GM12801 (cell line): ENCODE results near the gene RASA2.

Experiments used
- TF ChIP-seq, protein P1 (sequence below): IDR thresholded peaks from one replicate; pipeline ENCODE4 v1.5.1; 2011; ENCODE audit warnings: control low read depth; ENCODE audit not compliant: insufficient read length; ENCODE audit errors: extremely low read depth

RASA2 gene

DNA sequence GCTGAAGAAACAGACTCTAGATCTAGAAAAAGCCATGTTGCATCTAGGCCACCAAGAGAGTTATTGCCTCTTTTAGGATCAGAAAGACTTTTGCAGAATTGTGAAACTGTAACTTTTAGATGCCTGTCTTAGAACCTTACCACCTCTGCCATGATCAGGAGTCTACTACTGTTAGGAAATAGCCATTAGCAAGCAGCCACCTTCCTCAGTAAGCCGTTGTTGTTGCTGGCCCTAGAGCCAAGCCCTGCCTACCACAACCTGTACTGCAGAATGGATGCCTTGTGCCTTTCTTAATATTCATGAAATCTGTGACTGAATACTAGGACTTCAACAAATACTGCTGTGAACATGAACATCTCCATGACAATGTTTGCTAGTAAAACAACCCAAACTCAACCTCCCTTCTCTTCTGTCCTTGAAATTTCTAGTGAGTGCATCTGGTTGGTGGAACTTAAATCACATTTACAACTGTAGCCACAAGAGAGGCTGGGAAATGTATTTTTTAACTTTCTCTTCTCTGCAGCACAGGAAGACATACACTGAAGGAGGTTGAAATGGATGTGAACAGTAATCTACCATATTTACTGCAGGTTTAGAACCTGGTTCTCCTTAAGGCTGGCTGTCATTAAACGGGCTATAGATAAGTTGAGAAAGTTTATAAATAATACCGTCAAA lies 20.7 kb downstream of the RASA2 start:
- TF ChIP-seq, protein P1, sequence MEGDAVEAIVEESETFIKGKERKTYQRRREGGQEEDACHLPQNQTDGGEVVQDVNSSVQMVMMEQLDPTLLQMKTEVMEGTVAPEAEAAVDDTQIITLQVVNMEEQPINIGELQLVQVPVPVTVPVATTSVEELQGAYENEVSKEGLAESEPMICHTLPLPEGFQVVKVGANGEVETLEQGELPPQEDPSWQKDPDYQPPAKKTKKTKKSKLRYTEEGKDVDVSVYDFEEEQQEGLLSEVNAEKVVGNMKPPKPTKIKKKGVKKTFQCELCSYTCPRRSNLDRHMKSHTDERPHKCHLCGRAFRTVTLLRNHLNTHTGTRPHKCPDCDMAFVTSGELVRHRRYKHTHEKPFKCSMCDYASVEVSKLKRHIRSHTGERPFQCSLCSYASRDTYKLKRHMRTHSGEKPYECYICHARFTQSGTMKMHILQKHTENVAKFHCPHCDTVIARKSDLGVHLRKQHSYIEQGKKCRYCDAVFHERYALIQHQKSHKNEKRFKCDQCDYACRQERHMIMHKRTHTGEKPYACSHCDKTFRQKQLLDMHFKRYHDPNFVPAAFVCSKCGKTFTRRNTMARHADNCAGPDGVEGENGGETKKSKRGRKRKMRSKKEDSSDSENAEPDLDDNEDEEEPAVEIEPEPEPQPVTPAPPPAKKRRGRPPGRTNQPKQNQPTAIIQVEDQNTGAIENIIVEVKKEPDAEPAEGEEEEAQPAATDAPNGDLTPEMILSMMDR, result no peak

DNA sequence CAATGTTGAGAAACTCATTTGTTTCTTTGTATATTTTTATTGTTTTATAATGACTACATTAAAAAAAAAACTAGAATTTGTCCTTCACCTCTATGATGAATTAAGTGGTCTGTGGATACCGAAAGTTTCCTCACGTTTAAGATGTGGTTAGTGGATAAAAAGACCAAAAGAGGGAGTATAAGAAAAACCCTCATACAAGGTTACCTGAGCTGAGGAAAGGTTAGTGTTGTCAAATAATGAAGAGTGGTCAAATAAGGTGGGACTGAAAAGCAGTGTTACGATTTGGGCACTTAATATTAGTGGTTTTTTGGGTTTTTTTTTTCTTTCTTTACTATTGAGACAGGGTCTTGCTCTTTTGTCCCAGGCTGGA lies 21.2 kb downstream of the RASA2 start:
- TF ChIP-seq, protein P1, result no peak

DNA sequence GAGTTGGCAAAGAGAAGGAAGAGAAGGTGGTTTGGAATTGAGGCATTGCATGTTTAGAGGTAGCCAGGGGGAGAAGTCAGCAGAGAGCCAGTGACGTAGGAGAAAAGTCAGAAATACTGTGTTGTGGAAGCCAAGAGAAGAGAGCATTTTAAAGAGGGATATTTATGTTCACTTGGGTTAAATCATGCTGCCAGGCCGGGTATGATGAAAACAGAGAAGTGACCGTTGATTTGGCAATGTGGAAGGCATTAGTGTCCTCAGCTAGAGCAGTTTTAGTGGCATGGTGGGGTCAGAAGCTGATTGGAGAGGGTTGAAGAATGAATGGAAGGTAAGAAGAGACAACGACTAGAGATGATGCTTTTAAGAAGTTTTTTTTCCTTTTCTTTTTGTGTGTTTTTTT lies 24.5 kb downstream of the RASA2 start:
- TF ChIP-seq, protein P1, result no peak

DNA sequence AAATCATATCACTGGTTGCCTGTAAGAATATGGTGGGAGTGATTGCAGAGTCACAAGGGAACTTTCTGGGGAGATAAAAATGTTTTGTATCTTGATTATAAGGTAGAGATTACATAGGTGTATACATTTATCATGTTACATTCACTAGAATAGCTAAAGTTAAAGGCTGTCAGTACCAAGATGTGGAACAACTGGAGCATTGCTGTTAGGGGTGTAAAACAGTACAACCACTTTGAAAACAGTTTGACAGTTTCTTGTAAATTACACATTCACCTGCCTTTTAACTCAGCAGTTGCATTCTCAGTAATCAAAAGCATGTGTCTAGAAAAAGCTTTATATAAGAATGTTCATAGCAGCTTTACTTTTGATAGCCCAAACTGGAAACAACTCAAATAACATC lies 27.6 kb downstream of the RASA2 start:
- TF ChIP-seq, protein P1, result no peak

DNA sequence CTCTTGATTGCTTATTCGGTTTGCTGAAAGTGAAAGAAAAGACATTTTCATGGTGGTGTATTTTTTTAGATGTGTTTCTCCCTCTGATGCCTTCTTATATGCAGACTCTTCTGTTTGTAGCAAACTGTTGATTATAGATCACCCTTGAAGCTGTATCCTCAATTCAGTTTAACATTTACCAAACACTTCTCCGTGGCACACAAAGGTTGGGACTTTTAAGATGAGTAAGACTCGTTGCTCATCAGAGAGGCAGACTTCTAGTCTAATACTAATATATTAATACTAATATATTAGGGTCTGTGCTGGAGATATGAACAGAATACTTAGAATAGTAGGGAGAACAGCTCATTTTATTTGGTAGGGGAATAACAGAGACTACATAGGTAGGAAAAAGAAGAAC lies 32.8 kb downstream of the RASA2 start:
- TF ChIP-seq, protein P1, result no peak

DNA sequence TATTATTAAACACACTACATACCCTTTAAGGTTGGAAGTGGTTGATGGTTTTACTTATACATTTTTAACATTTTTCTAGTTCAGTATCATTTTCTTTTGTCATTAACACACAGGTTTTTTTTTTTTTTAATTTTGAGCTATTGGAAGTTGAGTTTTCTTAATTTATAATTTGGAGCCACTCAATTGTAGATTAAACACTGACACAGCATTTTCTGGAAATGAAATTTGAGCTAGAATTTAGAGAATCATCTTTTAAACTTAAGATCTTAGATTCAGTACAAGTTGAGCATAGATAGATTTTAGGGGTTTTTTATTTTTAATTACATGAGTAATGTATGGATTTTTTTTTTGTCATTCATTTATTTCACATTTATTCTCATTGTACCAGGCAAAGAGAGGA lies 35.0 kb downstream of the RASA2 start:
- TF ChIP-seq, protein P1, result no peak

DNA sequence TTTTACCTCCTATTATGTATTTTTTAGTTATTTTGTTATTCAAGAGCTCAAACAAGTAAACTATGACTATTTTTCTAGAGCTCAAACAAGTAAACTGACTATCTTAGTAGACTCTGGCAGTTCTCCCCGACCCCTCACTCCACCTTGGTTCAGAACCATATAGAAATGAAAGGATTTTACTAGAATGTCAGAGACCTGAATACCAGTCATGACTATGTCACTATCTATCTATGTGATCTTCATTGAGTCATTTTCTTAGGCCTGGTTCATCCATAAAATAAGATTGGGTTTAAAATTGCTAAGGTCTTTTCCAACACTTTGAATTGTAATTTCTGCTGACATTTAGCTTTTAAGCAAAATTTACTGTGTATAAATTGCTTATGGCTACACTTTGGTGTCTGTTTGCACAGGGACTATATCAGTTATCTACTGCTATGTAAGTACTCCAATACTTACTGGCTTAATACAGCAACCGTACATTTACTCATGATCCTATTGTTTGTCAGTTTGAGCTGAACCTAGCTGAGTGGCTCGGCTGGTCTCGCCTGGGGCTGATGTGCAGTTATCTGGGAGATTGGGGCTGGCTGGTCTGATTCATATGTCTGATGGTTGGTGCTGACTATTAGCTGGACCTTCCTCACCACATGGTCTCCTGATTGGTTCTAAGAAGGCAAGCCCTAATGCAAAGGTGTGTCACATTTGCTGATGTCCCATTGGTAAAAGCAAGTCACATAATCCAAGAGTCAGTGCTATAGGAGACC lies 37.0 kb downstream of the RASA2 start:
- TF ChIP-seq, protein P1, result no peak
